NB4 (cell line): ENCODE data around the gene CSRNP3.

Experiments used
- DNase-seq: peaks from one replicate; pipeline ENCODE4 v3.0.0; 2010; ENCODE audit warnings: low read depth
- H3K4me3 ChIP-seq: one replicate; pipeline ENCODE4 v1.5.1; 2011; ENCODE audit warnings: mild to moderate bottlenecking, low read depth, low read length, moderate library complexity
- MYC ChIP-seq: IDR thresholded peaks from 2 replicates; pipeline ENCODE4 v1.6.1; 2011; ENCODE audit warnings: low read depth, low read length
- POLR2A ChIP-seq: IDR thresholded peaks from 2 replicates; pipeline ENCODE4 v1.6.1; 2011; ENCODE audit warnings: mild to moderate bottlenecking; ENCODE audit not compliant: insufficient read length; ENCODE audit errors: extremely low read depth
- TF ChIP-seq, protein P1 (sequence below): IDR thresholded peaks from 2 replicates; pipeline ENCODE4 v1.6.1; 2011; ENCODE audit warnings: low read depth, low read length
- TF ChIP-seq, protein P2 (sequence below): IDR thresholded peaks from one replicate; pipeline ENCODE4 v1.5.1; 2012; ENCODE audit warnings: low read depth, low read length

Gene CSRNP3

DNA sequence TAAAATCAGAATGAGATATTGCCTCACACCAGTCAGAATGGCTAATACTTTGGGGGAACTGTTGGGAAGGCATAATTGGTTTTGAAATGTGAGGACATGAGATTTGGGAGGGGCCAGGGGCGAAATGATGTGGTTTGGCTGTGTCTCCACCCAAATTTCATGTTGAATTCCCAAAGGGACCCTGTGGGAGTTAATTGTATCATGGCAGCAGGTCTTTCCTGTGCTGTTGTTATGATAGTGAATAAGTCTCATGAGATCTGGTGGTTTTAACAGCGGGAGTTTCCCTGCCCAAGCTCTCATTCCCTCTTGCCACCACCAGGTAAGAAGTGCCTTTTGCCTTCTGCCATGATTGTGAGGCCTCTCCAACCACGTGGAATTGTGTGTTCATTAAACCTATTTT, 59.6 kb downstream of the CSRNP3 start:
- no peak overlapping the region for H3K4me3 ChIP-seq
- peak; percentile 20 for DNase-seq
- TF ChIP-seq MYC (no peak), POLR2A (no peak)
- TF ChIP-seq, protein P1, sequence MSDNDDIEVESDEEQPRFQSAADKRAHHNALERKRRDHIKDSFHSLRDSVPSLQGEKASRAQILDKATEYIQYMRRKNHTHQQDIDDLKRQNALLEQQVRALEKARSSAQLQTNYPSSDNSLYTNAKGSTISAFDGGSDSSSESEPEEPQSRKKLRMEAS = no peak

DNA sequence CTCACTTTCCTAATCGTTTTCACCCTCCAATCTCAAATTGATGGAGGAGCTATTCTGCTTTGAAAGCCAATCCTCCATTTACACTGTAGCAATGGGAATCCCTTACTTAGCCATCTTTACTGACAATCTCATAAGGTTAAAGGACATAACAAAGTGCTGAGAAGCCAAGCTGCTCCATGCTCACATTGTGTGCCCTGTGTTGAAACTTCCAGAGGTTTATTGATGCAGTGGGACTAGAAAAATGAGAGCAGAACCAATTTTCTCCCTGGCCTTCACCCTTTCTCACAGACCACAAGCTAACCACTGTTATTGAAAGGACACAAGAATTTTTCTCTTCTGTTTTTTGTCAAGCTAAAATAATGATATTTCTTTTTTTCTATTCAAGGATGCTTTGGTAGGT, 63.8 kb downstream of the CSRNP3 start:
- DNase-seq = no peak
- TF ChIP-seq POLR2A (no peak), MYC (no peak)
- TF ChIP-seq, protein P1 = no peak
- TF ChIP-seq, protein P2, sequence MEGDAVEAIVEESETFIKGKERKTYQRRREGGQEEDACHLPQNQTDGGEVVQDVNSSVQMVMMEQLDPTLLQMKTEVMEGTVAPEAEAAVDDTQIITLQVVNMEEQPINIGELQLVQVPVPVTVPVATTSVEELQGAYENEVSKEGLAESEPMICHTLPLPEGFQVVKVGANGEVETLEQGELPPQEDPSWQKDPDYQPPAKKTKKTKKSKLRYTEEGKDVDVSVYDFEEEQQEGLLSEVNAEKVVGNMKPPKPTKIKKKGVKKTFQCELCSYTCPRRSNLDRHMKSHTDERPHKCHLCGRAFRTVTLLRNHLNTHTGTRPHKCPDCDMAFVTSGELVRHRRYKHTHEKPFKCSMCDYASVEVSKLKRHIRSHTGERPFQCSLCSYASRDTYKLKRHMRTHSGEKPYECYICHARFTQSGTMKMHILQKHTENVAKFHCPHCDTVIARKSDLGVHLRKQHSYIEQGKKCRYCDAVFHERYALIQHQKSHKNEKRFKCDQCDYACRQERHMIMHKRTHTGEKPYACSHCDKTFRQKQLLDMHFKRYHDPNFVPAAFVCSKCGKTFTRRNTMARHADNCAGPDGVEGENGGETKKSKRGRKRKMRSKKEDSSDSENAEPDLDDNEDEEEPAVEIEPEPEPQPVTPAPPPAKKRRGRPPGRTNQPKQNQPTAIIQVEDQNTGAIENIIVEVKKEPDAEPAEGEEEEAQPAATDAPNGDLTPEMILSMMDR = no peak
- H3K4me3 ChIP-seq = no peak overlapping the region

GRCh38 chr2:165535471-165535870, 66.0 kb downstream of the CSRNP3 start:
- DNase-seq = no peak
- TF ChIP-seq, protein P1 = no peak
- TF ChIP-seq, protein P2 = no peak
- TF ChIP-seq POLR2A = no peak
- no peak for TF ChIP-seq MYC
- H3K4me3 ChIP-seq = no peak overlapping the region

DNA sequence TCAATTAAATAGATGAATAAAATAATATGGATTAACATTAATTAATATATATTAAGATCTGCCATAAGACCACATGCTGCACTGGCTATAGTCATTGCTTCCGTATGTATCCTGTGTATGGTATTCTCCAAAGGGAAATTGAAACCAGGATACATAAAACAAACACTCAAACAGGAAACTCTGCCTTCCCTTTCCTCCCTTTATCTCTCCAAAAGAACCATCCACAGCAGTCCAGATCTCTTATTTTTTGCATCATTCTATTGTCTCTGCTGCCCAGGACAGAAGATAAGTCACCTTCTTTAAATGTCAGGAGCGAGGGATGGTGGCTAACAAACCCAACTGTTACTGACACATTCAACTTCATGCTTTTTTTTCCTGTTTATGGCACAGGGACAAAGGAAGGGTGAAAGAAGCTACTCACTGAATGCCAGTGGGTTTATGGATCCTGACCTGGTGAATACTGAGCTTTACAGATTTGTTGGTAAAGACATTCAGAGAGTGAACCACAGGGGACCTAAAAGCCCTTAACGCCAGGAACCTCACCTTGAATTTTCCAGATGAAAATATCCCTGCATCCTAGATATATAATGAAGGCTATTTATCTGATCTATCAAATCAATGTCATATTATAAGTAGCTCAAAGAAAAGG, 67.5 kb downstream of the CSRNP3 start:
- H3K4me3 ChIP-seq = no peak overlapping the region
- TF ChIP-seq, protein P2 = no peak
- TF ChIP-seq MYC (no peak), POLR2A (no peak)
- TF ChIP-seq, protein P1 = no peak
- no peak for DNase-seq

GRCh38 chr2:165539985-165540384, 70.5 kb downstream of the CSRNP3 start:
- H3K4me3 ChIP-seq = no peak overlapping the region
- no peak for DNase-seq
- TF ChIP-seq, protein P2 = no peak
- TF ChIP-seq, protein P1 = no peak
- no peak for TF ChIP-seq POLR2A
- no peak for TF ChIP-seq MYC

DNA sequence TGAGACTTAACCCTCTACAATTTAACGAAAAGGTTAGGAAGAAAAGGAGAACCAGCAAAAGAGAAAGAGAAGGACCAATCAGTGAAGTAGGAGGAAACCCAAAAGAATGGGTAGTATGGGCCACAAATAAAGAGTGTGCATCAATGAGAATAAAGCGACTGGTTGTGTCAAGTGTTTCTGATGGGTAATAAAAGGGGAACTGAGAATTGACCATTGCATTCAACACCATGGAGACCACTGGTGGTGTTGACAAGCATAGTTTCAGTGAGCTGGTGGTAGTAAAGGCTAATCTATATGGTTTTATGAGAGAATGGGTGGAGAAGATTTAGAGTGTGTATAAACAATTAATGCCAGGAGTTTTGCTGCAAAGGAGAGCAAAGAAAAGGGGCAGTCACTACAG, 75.4 kb downstream of the CSRNP3 start:
- DNase-seq = no peak
- H3K4me3 ChIP-seq = no peak overlapping the region
- TF ChIP-seq POLR2A = no peak

DNA sequence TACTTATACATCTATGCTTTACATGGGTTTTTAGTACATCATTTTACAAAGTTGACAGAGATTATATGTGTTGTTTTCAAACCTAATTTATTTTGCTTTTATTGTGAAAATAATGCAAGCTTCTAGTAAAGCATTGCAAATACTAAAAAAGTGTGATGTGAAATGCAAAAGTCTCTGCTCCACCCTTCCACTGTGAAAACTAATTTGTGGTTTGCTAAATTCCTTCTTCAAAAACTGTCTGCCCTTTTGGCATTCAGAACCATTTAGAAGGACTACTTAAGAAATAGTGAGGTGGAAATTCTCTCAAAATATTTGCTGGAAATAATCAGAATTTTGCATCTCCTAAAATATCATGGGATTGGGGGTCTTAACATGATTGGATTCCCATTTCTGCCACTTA, 78.4 kb downstream of the CSRNP3 start:
- TF ChIP-seq, protein P1 = no peak
- TF ChIP-seq, protein P2 = no peak
- TF ChIP-seq MYC (no peak), POLR2A (no peak)
- DNase-seq = no peak
- no peak overlapping the region for H3K4me3 ChIP-seq
